ENCODE measurements around the gene CADM2. TPM values are rescaled to one million over a fixed set of nuclear protein-coding genes. Genes with fewer than 3 reads are reported as not detected.

CADM2 gene
- total RNA-seq, 1 donor from 2014 or later: 6.8 TPM

GRCh38 chr3:85594676-85595075, 635.9 kb downstream of the CADM2 start:
- TF ChIP-seq EZH2phosphoT487 (IDR thresholded peaks at IDR 0.05) (no peak), EZH2 (IDR thresholded peaks at IDR 0.05) (no peak), CTCF (IDR thresholded peaks at IDR 0.05) (no peak)
- Mint-ChIP-seq H3K4me3 (no peak overlapping the region), H3K36me3 (no peaks in the 10 kb centered on the region), H3K9me3 (no peaks in the 10 kb centered on the region), H3K27ac (no peak overlapping the region), H3K27me3 (ENCODE audit: insufficient read depth, low read depth) (no peaks in the 10 kb centered on the region), H3K4me1 (no peaks in the 10 kb centered on the region)
- Histone ChIP-seq H3K27me3 (no peaks in the 10 kb centered on the region), H3K79me2 (ENCODE audit: low read depth) (no peaks in the 10 kb centered on the region), H3K27ac (no peak overlapping the region), H3K9ac (no peak overlapping the region), H3K36me3 (no peaks in the 10 kb centered on the region), H3F3A (ENCODE audit: low read depth) (no peaks in the 10 kb centered on the region), H3K9me3 (ENCODE audit: low read depth) (no peaks in the 10 kb centered on the region), H2AFZ (replicated peaks) (no peak overlapping the region), H3K4me3 (no peak overlapping the region), H3K4me1 (no peaks in the 10 kb centered on the region), H3K4me2 (no peak overlapping the region), H4K20me1 (ENCODE audit: low read depth) (no peaks in the 10 kb centered on the region)
- no peak for DNase-seq (ENCODE audit: low spot score)

GRCh38 chr3:85603378-85603777, 644.6 kb downstream of the CADM2 start:
- H3K9ac ChIP-seq: no peak overlapping the region
- H3K36me3 Mint-ChIP-seq: no peaks in the 10 kb centered on the region

GRCh38 chr3:85604641-85605040, 645.9 kb downstream of the CADM2 start:
- Histone ChIP-seq H3K79me2 (ENCODE audit: low read depth) (no peaks in the 10 kb centered on the region), H3K36me3 (no peaks in the 10 kb centered on the region), H3K9ac (no peak overlapping the region), H2AFZ (replicated peaks) (no peak overlapping the region), H3K27ac (no peak overlapping the region), H3K4me3 (no peak overlapping the region), H3K4me1 (peaks cover 9% of the 10 kb centered on the region), H4K20me1 (ENCODE audit: low read depth) (no peaks in the 10 kb centered on the region), H3K27me3 (no peaks in the 10 kb centered on the region), H3K9me3 (ENCODE audit: low read depth) (no peaks in the 10 kb centered on the region), H3K4me2 (no peak overlapping the region), H3F3A (ENCODE audit: low read depth) (no peaks in the 10 kb centered on the region)
- H3K4me3 Mint-ChIP-seq: no peak overlapping the region
- no peaks in the 10 kb centered on the region for H3K9me3 Mint-ChIP-seq
- no peaks in the 10 kb centered on the region for H3K36me3 Mint-ChIP-seq
- TF ChIP-seq EZH2 (IDR thresholded peaks at IDR 0.05): no peak
- no peak for DNase-seq (ENCODE audit: low spot score)
- H3K27me3 Mint-ChIP-seq (ENCODE audit: insufficient read depth, low read depth): no peaks in the 10 kb centered on the region
- H3K27ac Mint-ChIP-seq: no peak overlapping the region
- H3K4me1 Mint-ChIP-seq: peaks cover 17% of the 10 kb centered on the region

More at GRCh38 chr3:85603378-85603777, 644.6 kb downstream of the CADM2 start:
- no peaks in the 10 kb centered on the region for H3K79me2 ChIP-seq (ENCODE audit: low read depth)
- peaks cover 9% of the 10 kb centered on the region for H3K4me1 ChIP-seq
- no peak overlapping the region for H3K4me3 ChIP-seq
- no peak overlapping the region for H3K4me3 Mint-ChIP-seq
- H3F3A ChIP-seq (ENCODE audit: low read depth): no peaks in the 10 kb centered on the region
- H2AFZ ChIP-seq (replicated peaks): no peak overlapping the region
- TF ChIP-seq EZH2 (IDR thresholded peaks at IDR 0.05): no peak
- TF ChIP-seq CTCF (IDR thresholded peaks at IDR 0.05): no peak
- no peak for TF ChIP-seq EZH2phosphoT487 (IDR thresholded peaks at IDR 0.05)
- H3K27ac ChIP-seq: no peak overlapping the region
- H3K9me3 ChIP-seq (ENCODE audit: low read depth): no peaks in the 10 kb centered on the region
- DNase-seq (ENCODE audit: low spot score): peak; percentile 44
- H3K4me2 ChIP-seq: no peak overlapping the region
- no peak overlapping the region for H3K27ac Mint-ChIP-seq
- H3K4me1 Mint-ChIP-seq: peaks cover 17% of the 10 kb centered on the region
- no peaks in the 10 kb centered on the region for H4K20me1 ChIP-seq (ENCODE audit: low read depth)
- H3K27me3 ChIP-seq: no peaks in the 10 kb centered on the region
- H3K9me3 Mint-ChIP-seq: no peaks in the 10 kb centered on the region
- H3K36me3 ChIP-seq: no peaks in the 10 kb centered on the region
- H3K27me3 Mint-ChIP-seq (ENCODE audit: insufficient read depth, low read depth): no peaks in the 10 kb centered on the region

- Histone ChIP-seq H3K27me3 (no peaks in the 10 kb centered on the region), H2AFZ (replicated peaks) (no peak overlapping the region), H3K36me3 (no peaks in the 10 kb centered on the region), H3K79me2 (ENCODE audit: low read depth) (no peaks in the 10 kb centered on the region), H4K20me1 (ENCODE audit: low read depth) (no peaks in the 10 kb centered on the region), H3K4me2 (no peak overlapping the region), H3K4me3 (no peak overlapping the region), H3K27ac (no peak overlapping the region), H3K4me1 (peaks cover 9% of the 10 kb centered on the region), H3K9me3 (ENCODE audit: low read depth) (no peaks in the 10 kb centered on the region), H3F3A (ENCODE audit: low read depth) (no peaks in the 10 kb centered on the region), H3K9ac (no peak overlapping the region)
- Mint-ChIP-seq H3K27ac (no peak overlapping the region), H3K4me3 (no peak overlapping the region), H3K9me3 (no peaks in the 10 kb centered on the region), H3K4me1 (peaks cover 17% of the 10 kb centered on the region), H3K27me3 (ENCODE audit: insufficient read depth, low read depth) (no peaks in the 10 kb centered on the region), H3K36me3 (no peaks in the 10 kb centered on the region)
- TF ChIP-seq EZH2 (IDR thresholded peaks at IDR 0.05): no peak
- TF ChIP-seq EZH2phosphoT487 (IDR thresholded peaks at IDR 0.05): no peak
- no peak for TF ChIP-seq CTCF (IDR thresholded peaks at IDR 0.05)
- no peak for DNase-seq (ENCODE audit: low spot score)
Measured at GRCh38 chr3:85605066-85605465, 646.3 kb downstream of the CADM2 start.

Data from neural progenitor cell (in vitro differentiated cells).